ENCODE results near the gene HPS4. TPM values are rescaled to one million over a fixed set of nuclear protein-coding genes. Genes with fewer than 3 reads are reported as not detected.

HPS4 gene
- polyA plus RNA-seq, 2 of the 4 experiments (the other 2 are of a cell fraction) = 12.7 to 30.2 TPM

- DNase-seq (ENCODE audit: low read depth in 1 of 2, low spot score in 1 of 2) (no peak), FAIRE-seq (no peak), ATAC-seq (no peak)
- 76% methylated on average over 4 of the region's 7 CpGs for WGBS (ENCODE audit: missing lambda C conversion rate)
- POLR2A ChIA-PET = no interaction called here
- no peak overlapping the region for H3K4me3 ChIP-seq
- no peaks in the 10 kb centered on the region for H3K9me3 ChIP-seq
- CTCF ChIA-PET = interaction anchor here (0.6 to 6.3 kb wide), 3 partner anchors 11 to 1225 kb away, joined by 3 to 85 read pairs (median 3); no protein-coding TSS in a partner anchor
- no peak overlapping the region for H3K27ac ChIP-seq
- no peaks in the 10 kb centered on the region for H3K4me1 ChIP-seq
- no peak overlapping the region for H3K4me2 ChIP-seq
- TF ChIP-seq RCOR1 (IDR thresholded peaks at IDR 0.05; ENCODE audit: low read depth, low read length) (no peak), NPAS2 (CRISPR knock-in tag; IDR thresholded peaks at IDR 0.05; ENCODE audit: borderline replicate concordance) (no peak), TP53 (CRISPR knock-in tag; IDR thresholded peaks at IDR 0.05) (no peak), FOXS1 (CRISPR knock-in tag; IDR thresholded peaks at IDR 0.05) (no peak), CTCF (IDR thresholded peaks at IDR 0.05) (no peak), CHD2 (IDR thresholded peaks at IDR 0.05; ENCODE audit: low read length, partially characterized antibody) (no peak), ESRRA (IDR thresholded peaks at IDR 0.05; ENCODE audit: borderline replicate concordance, low read length) (no peak), HES2 (IDR thresholded peaks at IDR 0.05) (no peak), MAZ (IDR thresholded peaks at IDR 0.05; ENCODE audit: borderline replicate concordance, low read depth, low read length) (no peak), TFCP2L1 (CRISPR knock-in tag; IDR thresholded peaks at IDR 0.05) (no peak), HOXB13 (CRISPR knock-in tag; IDR thresholded peaks at IDR 0.05; ENCODE audit: low read depth) (no peak), HEYL (CRISPR knock-in tag; IDR thresholded peaks at IDR 0.05) (no peak), HOXA7 (CRISPR knock-in tag; IDR thresholded peaks at IDR 0.05) (no peak), KDM1A (IDR thresholded peaks at IDR 0.05; ENCODE audit: low read depth) (no peak), FOSL2 (IDR thresholded peaks at IDR 0.05) (no peak), FOSL2 (CRISPR knock-in tag; IDR thresholded peaks at IDR 0.05) (no peak), MYC (IDR thresholded peaks at IDR 0.05; ENCODE audit: borderline replicate concordance, low read length) (no peak), SREBF2 (IDR thresholded peaks at IDR 0.05) (no peak), USF2 (IDR thresholded peaks at IDR 0.05) (no peak)
Measured at GRCh38 chr22:26464312-26464711, 19.3 kb downstream of the HPS4 start.

GRCh38 chr22:26463688-26464087 lies 19.9 kb downstream of the HPS4 start:
- no peaks in the 10 kb centered on the region for H3K9me3 ChIP-seq
- no peak for FAIRE-seq
- no peaks in the 10 kb centered on the region for H3K4me1 ChIP-seq
- H3K27ac ChIP-seq = no peak overlapping the region
- no peak for ATAC-seq
- 83% methylated on average over 7 of the region's 9 CpGs for WGBS (ENCODE audit: missing lambda C conversion rate)
- no peak for DNase-seq (ENCODE audit: low read depth in 1 of 2, low spot score in 1 of 2)
- ChIA-PET POLR2A (no interaction called here), CTCF (interaction anchor here (1.1 to 6.3 kb wide), 3 partner anchors 11 to 97 kb away, joined by 3 to 85 read pairs (median 65); no protein-coding TSS in a partner anchor)
- H3K4me3 ChIP-seq = no peak overlapping the region
- no peak for TF ChIP-seq USF2 (IDR thresholded peaks at IDR 0.05)
- no peak for TF ChIP-seq E2F6 (IDR thresholded peaks at IDR 0.05; ENCODE audit: borderline replicate concordance, low read depth)
- TF ChIP-seq NFE2L2 (conservative IDR thresholded peaks at IDR 0.05; ENCODE audit: low read length) = no peak
- no peak for TF ChIP-seq CHD4 (IDR thresholded peaks at IDR 0.05; ENCODE audit: borderline replicate concordance)
- no peak for TF ChIP-seq MYC (IDR thresholded peaks at IDR 0.05; ENCODE audit: borderline replicate concordance, low read length)
- no peak for TF ChIP-seq ELK1 (IDR thresholded peaks at IDR 0.05; ENCODE audit: low read depth, low read length)
- no peak for TF ChIP-seq BCL3 (IDR thresholded peaks at IDR 0.05)
- H3K4me2 ChIP-seq = no peak overlapping the region

Measured in A549 (cell line).